Right cardiac atrium (tissue), 5 donors: ENCODE results near the gene MATR3. TPM values are rescaled to one million over a fixed set of nuclear protein-coding genes. Genes with fewer than 3 reads are reported as not detected.
A peak's percentile ranks its signal among the peaks of the same experiment; 100 is the strongest.
"Not testable (repeated sequence)": the region's sequence is repeated elsewhere in the genome, so short reads cannot be mapped to it uniquely, and the experiment has no call there.

Source experiments
- ATAC-seq, 2 donors: fragments of 200-7000 bp; cut with Tn5 transposase; one replicate each; pipeline versions ENCODE4 v1.8.0 to v1.9.1; 2020; ENCODE audit warnings: moderate library complexity in 2 of 2, mild to moderate bottlenecking in 1 of 2
- DNase-seq, 3 donors: peaks; one replicate each; pipeline ENCODE4 v3.0.0-alpha.2; 2020
- H3K27ac ChIP-seq: one replicate; pipeline ENCODE4 v1.5.1; 2013; ENCODE audit warnings: mild to moderate bottlenecking, low read length, control low read depth, moderate library complexity
- H3K27me3 ChIP-seq: one replicate; pipeline ENCODE4 v1.6.1; 2013; ENCODE audit not compliant: control insufficient read depth, insufficient read depth
- H3K4me1 ChIP-seq: one replicate; pipeline ENCODE4 v1.6.1; 2013; ENCODE audit warnings: low read length; ENCODE audit not compliant: control insufficient read depth, insufficient read depth
- H3K4me3 ChIP-seq: one replicate; pipeline ENCODE4 v1.5.1; 2013; ENCODE audit warnings: low read length, control low read depth
- H3K9me3 ChIP-seq: one replicate; pipeline ENCODE4 v1.6.1; 2013; ENCODE audit warnings: low read length; ENCODE audit not compliant: control insufficient read depth
- WGBS: extraction: QIAGEN DNeasy Blood & Tissue Kit; methylation state at CpG from one replicate; pipeline ENCODE4 v1.1.7; 2013; 5-methylcytosine and 5-hydroxymethylcytosine counted together
- intact Hi-C, 4 donors: fragments of 100-400 bp; cut with DNase I; formaldehyde crosslinking; loops; one replicate each; pipeline versions ENCODE4 v1.11.0 to v1.14.0; 2022 to 2023
- polyA plus RNA-seq: library from polyadenylated mRNA; stranded (reverse); fragments of 200-250 nt; gene quantifications from one replicate; pipeline ENCODE4 v1.2.3, GENCODE V29; 2013
- total RNA-seq, 4 donors: library from RNA; stranded (reverse); fragmentation: NEBNext Ultra II Directional; extraction: Animal tissue kit (Norgen Biotek cat#: 25700); gene quantifications; one replicate each; pipeline ENCODE4 v1.2.1, GENCODE V29; 2021
- donor health status: healthy with polysubstance abuse.
- donor health status: DM: no; HTN: yes; CAD: no.
- donor health status: DM: no; HTN: no; CAD: no.
- donor health status: DM: no; HTN: yes; CAD: no; lungs with severe emphysema.
- donor health status: DM: yes; HTN: yes; CAD: no.

MATR3 gene
- total and polyA plus RNA-seq, 5 donors = 144 to 162 (median 149) TPM

GRCh38 chr5:139355900-139356299, 62.4 kb downstream of the MATR3 start:
- H3K27ac ChIP-seq, H3K4me3 ChIP-seq, DNase-seq, H3K27me3 ChIP-seq, intact Hi-C loops, ATAC-seq, H3K9me3 ChIP-seq, H3K4me1 ChIP-seq: not testable (repeated sequence)
- WGBS = 94% methylated on average over 8 of the region's 8 CpGs

GRCh38 chr5:139358064-139358463, 64.5 kb downstream of the MATR3 start:
- intact Hi-C loops = no loop called here

GRCh38 chr5:139360384-139360783, 66.8 kb downstream of the MATR3 start:
- H3K4me1 ChIP-seq = no peaks in the 10 kb centered on the region
- intact Hi-C loops = no loop called here

More at GRCh38 chr5:139358064-139358463, 64.5 kb downstream of the MATR3 start:
- H3K4me1 ChIP-seq = no peaks in the 10 kb centered on the region
- H3K27ac ChIP-seq = no peak overlapping the region
- no peaks in the 10 kb centered on the region for H3K27me3 ChIP-seq
- ATAC-seq (no peak), DNase-seq (no peak)
- no peaks in the 10 kb centered on the region for H3K9me3 ChIP-seq
- no peak overlapping the region for H3K4me3 ChIP-seq

GRCh38 chr5:139361835-139362429, 68.4 kb downstream of the MATR3 start:
- Histone ChIP-seq H3K4me1 (no peaks in the 10 kb centered on the region), H3K9me3 (no peaks in the 10 kb centered on the region), H3K27ac (no peak overlapping the region), H3K27me3 (no peaks in the 10 kb centered on the region), H3K4me3 (no peak overlapping the region)
- 85% methylated on average over 6 of the region's 6 CpGs for WGBS
- DNase-seq (no peak), ATAC-seq (no peak)
- intact Hi-C loops = no loop called here

More at GRCh38 chr5:139360384-139360783, 66.8 kb downstream of the MATR3 start:
- DNase-seq = peak in 1 of 3 donors; percentile 16
- Histone ChIP-seq H3K27me3 (no peaks in the 10 kb centered on the region), H3K9me3 (no peaks in the 10 kb centered on the region), H3K4me3 (no peak overlapping the region), H3K27ac (no peak overlapping the region)
- ATAC-seq = no peak
- 97% methylated on average over 4 of the region's 4 CpGs for WGBS

GRCh38 chr5:139363937-139364336, 70.4 kb downstream of the MATR3 start:
- H3K27ac ChIP-seq = no peak overlapping the region
- intact Hi-C loops = no loop called here
- WGBS = 77% methylated on average over 2 of the region's 2 CpGs
- H3K9me3 ChIP-seq = no peaks in the 10 kb centered on the region
- peak in 1 of 2 donors; percentile 58 for ATAC-seq
- no peak overlapping the region for H3K4me3 ChIP-seq
- DNase-seq = no peak
- H3K4me1 ChIP-seq = no peaks in the 10 kb centered on the region
- H3K27me3 ChIP-seq = no peaks in the 10 kb centered on the region

GRCh38 chr5:139364466-139364865, 70.9 kb downstream of the MATR3 start:
- H3K4me1 ChIP-seq = no peaks in the 10 kb centered on the region
- H3K9me3 ChIP-seq = no peaks in the 10 kb centered on the region
- ATAC-seq = no peak
- no peak overlapping the region for H3K27ac ChIP-seq
- intact Hi-C loops = no loop called here
- H3K4me3 ChIP-seq = no peak overlapping the region
- no peak for DNase-seq
- WGBS = 70% methylated on average over 2 of the region's 2 CpGs
- H3K27me3 ChIP-seq = no peaks in the 10 kb centered on the region

- Histone ChIP-seq H3K9me3 (no peaks in the 10 kb centered on the region), H3K27ac (no peak overlapping the region), H3K4me3 (no peak overlapping the region), H3K4me1 (no peaks in the 10 kb centered on the region), H3K27me3 (no peaks in the 10 kb centered on the region)
- intact Hi-C loops = no loop called here
- WGBS = 59% methylated on average over 2 of the region's 2 CpGs
- DNase-seq (no peak), ATAC-seq (no peak)
These were observed 75.1 kb downstream of the MATR3 start for GRCh38 chr5:139368613-139369012.

- Histone ChIP-seq H3K27me3 (no peaks in the 10 kb centered on the region), H3K27ac (no peak overlapping the region), H3K9me3 (no peaks in the 10 kb centered on the region), H3K4me3 (no peak overlapping the region), H3K4me1 (no peaks in the 10 kb centered on the region)
- ATAC-seq = no peak
- DNase-seq = no peak
- 91% methylated on average over 1 of the region's 1 CpG for WGBS
- intact Hi-C loops = no loop called here
These were observed 75.6 kb downstream of the MATR3 start for GRCh38 chr5:139369181-139369580.

- WGBS = 69% methylated on average over 7 of the region's 7 CpGs
- no peaks in the 10 kb centered on the region for H3K9me3 ChIP-seq
- DNase-seq (no peak), ATAC-seq (peak; percentile 27 to 58)
- no peak overlapping the region for H3K4me3 ChIP-seq
- H3K27me3 ChIP-seq = no peaks in the 10 kb centered on the region
- no peaks in the 10 kb centered on the region for H3K4me1 ChIP-seq
- intact Hi-C loops = no loop called here
- no peak overlapping the region for H3K27ac ChIP-seq
These were observed 78.2 kb downstream of the MATR3 start for GRCh38 chr5:139371482-139372435.

- H3K9me3 ChIP-seq = no peaks in the 10 kb centered on the region
- ATAC-seq (no peak), DNase-seq (no peak)
- no peaks in the 10 kb centered on the region for H3K4me1 ChIP-seq
- no peak overlapping the region for H3K27ac ChIP-seq
- H3K27me3 ChIP-seq = no peaks in the 10 kb centered on the region
- intact Hi-C loops = no loop called here
- 95% methylated on average over 2 of the region's 2 CpGs for whole genome bisulfite sequencing
- no peak overlapping the region for H3K4me3 ChIP-seq
These were observed 81.4 kb downstream of the MATR3 start for GRCh38 chr5:139374909-139375308.

- Histone ChIP-seq H3K9me3 (no peaks in the 10 kb centered on the region), H3K4me3 (no peak overlapping the region), H3K4me1 (no peaks in the 10 kb centered on the region), H3K27me3 (no peaks in the 10 kb centered on the region), H3K27ac (no peak overlapping the region)
- DNase-seq (no peak), ATAC-seq (no peak)
- 96% methylated on average over 7 of the region's 7 CpGs for WGBS
- intact Hi-C loops = no loop called here
These were observed 82.8 kb downstream of the MATR3 start for GRCh38 chr5:139376364-139376763.
